Upper lobe of right lung (tissue), 1 donor: ENCODE measurements around the gene INPP5K. TPM values are rescaled to one million over a fixed set of nuclear protein-coding genes. Genes with fewer than 3 reads are reported as not detected.
A peak's percentile ranks its signal among the peaks of the same experiment; 100 is the strongest.

ENCODE experiments used
- ATAC-seq: fragments of 200-7000 bp; cut with Tn5 transposase; one replicate; pipeline ENCODE4 v1.9.1; 2020; ENCODE audit warnings: mild to moderate bottlenecking, moderate library complexity
- DNase-seq: peaks from one replicate; pipeline ENCODE4 v3.0.0-alpha.2; 2020
- H3K27ac ChIP-seq: fragments of 200-600 bp; one replicate; pipeline ENCODE4 v1.8.0; 2022
- H3K27me3 ChIP-seq: fragments of 200-600 bp; one replicate; pipeline ENCODE4 v1.8.0; 2022; ENCODE audit warnings: mild to moderate bottlenecking
- H3K36me3 ChIP-seq: fragments of 200-600 bp; one replicate; pipeline ENCODE4 v1.8.0; 2022
- H3K4me1 ChIP-seq: fragments of 200-600 bp; one replicate; pipeline ENCODE4 v1.8.0; 2022
- H3K4me3 ChIP-seq: fragments of 200-600 bp; one replicate; pipeline ENCODE4 v1.8.0; 2022; ENCODE audit warnings: mild to moderate bottlenecking
- H3K9me3 ChIP-seq: fragments of 200-600 bp; one replicate; pipeline ENCODE4 v1.8.0; 2022
- CTCF ChIP-seq: fragments of 200-600 bp; IDR thresholded peaks from one replicate; pipeline ENCODE4 v1.8.0; 2022; ENCODE audit warnings: antibody characterized with exemption
- intact Hi-C: fragments of 100-400 bp; cut with DNase I; formaldehyde crosslinking; loops from one replicate; pipeline ENCODE4 v1.11.0; 2022
- total RNA-seq: library from RNA; stranded (reverse); fragmentation: NEBNext Ultra II Directional; extraction: Animal tissue kit (Norgen Biotek cat#: 25700); gene quantifications from one replicate; pipeline ENCODE4 v1.2.1, GENCODE V29; 2021
- donor health status: DM: no; HTN: yes; CAD: no; lungs with severe emphysema.

The INPP5K gene
- total RNA-seq, 1 donor from 2014 or later = 69.8 TPM

GRCh38 chr17:1506649-1507267 is 9.7 kb downstream of the INPP5K start:
- H3K9me3 ChIP-seq = no peaks in the 10 kb centered on the region
- peaks cover 50% of the 10 kb centered on the region for H3K36me3 ChIP-seq
- H3K4me1 ChIP-seq = peaks cover 22% of the 10 kb centered on the region
- H3K27ac ChIP-seq = no peak overlapping the region
- ATAC-seq = no peak
- no peak for DNase-seq
- TF ChIP-seq CTCF = no peak
- no peak overlapping the region for H3K4me3 ChIP-seq
- intact Hi-C loops = loop anchor here (10.0 kb wide), 1 partner anchor 142 kb away; no protein-coding TSS in a partner anchor
- no peaks in the 10 kb centered on the region for H3K27me3 ChIP-seq

- intact Hi-C loops = loop anchor here (10.0 kb wide), 1 partner anchor 141 kb away; no protein-coding TSS in a partner anchor
- ATAC-seq (no peak), DNase-seq (no peak)
- Histone ChIP-seq H3K27ac (no peak overlapping the region), H3K27me3 (no peaks in the 10 kb centered on the region), H3K9me3 (no peaks in the 10 kb centered on the region), H3K4me1 (peaks cover 11% of the 10 kb centered on the region), H3K36me3 (peaks cover 50% of the 10 kb centered on the region), H3K4me3 (no peak overlapping the region)
- TF ChIP-seq CTCF = no peak
Measured at GRCh38 chr17:1505586-1505985, 10.8 kb downstream of the INPP5K start.

- TF ChIP-seq CTCF = no peak
Measured at GRCh38 chr17:1504866-1505265, 11.5 kb downstream of the INPP5K start.

GRCh38 chr17:1503699-1504098 is 12.7 kb downstream of the INPP5K start:
- Histone ChIP-seq H3K4me1 (no peaks in the 10 kb centered on the region), H3K27me3 (no peaks in the 10 kb centered on the region), H3K27ac (no peak overlapping the region), H3K4me3 (no peak overlapping the region), H3K9me3 (no peaks in the 10 kb centered on the region), H3K36me3 (peaks cover 37% of the 10 kb centered on the region)
- no peak for DNase-seq
- ATAC-seq = peak; percentile 20
- intact Hi-C loops = loop anchor here (10.0 kb wide), 1 partner anchor 139 kb away; no protein-coding TSS in a partner anchor
- no peak for TF ChIP-seq CTCF

More at GRCh38 chr17:1504866-1505265, 11.5 kb downstream of the INPP5K start:
- intact Hi-C loops = loop anchor here (10.0 kb wide), 1 partner anchor 140 kb away; no protein-coding TSS in a partner anchor
- DNase-seq (no peak), ATAC-seq (no peak)
- no peak overlapping the region for H3K27ac ChIP-seq
- H3K4me1 ChIP-seq = peaks cover 5% of the 10 kb centered on the region
- H3K36me3 ChIP-seq = peaks cover 47% of the 10 kb centered on the region
- H3K9me3 ChIP-seq = no peaks in the 10 kb centered on the region
- no peaks in the 10 kb centered on the region for H3K27me3 ChIP-seq
- H3K4me3 ChIP-seq = no peak overlapping the region

GRCh38 chr17:1498869-1499268 is 17.5 kb downstream of the INPP5K start:
- DNase-seq (no peak), ATAC-seq (peak; percentile 8)
- Histone ChIP-seq H3K4me1 (peaks cover 23% of the 10 kb centered on the region), H3K27ac (no peak overlapping the region), H3K27me3 (no peaks in the 10 kb centered on the region), H3K9me3 (no peaks in the 10 kb centered on the region), H3K4me3 (no peak overlapping the region), H3K36me3 (peaks cover 37% of the 10 kb centered on the region)
- intact Hi-C loops = no loop called here
- TF ChIP-seq CTCF = no peak
